Activated CD8-positive, alpha-beta memory T cell treated with anti-CD3 and anti-CD28 coated beads, Interleukin-2, amount 50 U/mL, for 1 hour (primary cell): Measurements from ENCODE around the gene ATP11A.

Experiments
- DNase-seq: peaks from one replicate; pipeline ENCODE4 v3.0.0-alpha.2; 2020; ENCODE audit errors: extremely low read depth

Gene ATP11A

DNA sequence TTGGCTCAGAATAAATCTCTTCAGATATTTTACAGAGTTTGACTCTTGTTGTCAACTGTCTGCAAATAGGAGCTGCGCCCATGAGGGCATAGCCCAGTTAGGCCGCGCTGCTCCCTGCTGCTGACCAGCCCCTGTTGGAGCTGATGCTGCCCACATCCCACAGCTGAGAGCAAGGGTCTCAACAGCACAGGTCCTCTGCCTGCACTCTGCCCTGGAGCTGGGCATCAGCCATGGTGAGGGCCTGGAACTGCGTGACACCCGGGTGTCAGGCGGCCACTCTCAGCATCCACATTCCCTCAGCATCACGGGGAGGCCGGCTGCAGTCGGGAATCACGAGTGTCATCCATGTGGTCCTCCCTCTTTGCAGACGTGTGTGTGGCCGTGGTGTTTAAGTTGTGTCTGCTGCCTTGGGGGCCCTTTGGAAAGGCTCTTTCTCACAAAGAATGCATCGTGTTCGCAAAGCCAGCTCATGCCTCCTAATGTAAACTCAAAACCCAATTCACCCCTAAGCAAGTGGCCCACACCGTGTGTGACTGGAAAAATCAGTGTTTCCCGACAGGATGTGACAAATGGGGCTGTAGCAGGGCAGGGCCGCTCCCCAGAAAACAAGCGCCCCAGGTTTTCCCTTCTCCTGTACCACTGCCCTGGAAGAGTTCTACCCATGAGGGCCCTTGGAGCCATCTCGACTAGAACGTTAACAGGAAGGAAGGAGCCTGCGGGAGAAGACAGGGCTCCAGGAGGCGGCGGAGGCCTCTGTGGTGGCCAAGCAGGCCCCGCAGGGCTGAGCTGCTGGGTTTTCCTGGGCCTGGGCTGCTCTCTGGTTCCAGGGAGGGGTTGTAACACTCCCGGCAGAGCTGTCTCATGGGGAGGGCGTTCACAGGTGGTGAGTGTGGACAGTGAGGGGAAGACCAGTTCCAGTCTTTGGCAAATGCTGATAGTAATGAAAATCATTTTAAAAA, 20.3 kb downstream of the ATP11A start:
- DNase-seq = no peak

DNA sequence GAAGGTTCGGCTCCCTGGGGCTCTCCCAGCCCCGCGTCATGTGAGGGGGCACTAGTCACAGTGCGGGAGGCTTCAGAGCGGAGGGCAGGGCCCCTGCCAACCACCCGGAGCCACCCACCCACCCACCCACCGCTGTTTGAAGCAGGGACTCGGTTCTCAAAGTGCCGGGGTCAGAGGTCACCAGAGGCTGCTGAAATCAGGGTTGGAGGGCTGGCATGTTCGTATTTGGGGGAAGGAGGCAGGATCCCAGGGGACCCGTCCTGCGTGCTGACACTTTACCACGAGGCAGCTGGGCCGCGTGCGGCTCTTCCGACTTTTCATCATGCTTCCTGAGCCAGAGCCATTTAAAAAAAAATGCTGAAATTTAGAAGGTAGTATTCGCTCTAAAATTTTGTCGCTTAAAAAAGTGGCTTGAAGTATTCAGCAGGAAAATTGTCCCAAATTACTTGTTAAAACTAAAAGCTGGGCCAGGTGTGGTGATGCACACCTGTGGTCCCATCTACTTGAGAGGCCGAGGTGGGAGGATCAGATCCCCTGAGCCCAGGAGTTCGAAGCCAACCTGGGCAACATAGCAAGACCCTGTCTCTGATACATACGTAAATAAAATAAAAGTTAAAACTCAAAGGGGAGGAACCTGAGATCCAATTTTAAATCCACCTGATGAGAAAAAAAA, 21.2 kb downstream of the ATP11A start:
- DNase-seq = no peak

DNA sequence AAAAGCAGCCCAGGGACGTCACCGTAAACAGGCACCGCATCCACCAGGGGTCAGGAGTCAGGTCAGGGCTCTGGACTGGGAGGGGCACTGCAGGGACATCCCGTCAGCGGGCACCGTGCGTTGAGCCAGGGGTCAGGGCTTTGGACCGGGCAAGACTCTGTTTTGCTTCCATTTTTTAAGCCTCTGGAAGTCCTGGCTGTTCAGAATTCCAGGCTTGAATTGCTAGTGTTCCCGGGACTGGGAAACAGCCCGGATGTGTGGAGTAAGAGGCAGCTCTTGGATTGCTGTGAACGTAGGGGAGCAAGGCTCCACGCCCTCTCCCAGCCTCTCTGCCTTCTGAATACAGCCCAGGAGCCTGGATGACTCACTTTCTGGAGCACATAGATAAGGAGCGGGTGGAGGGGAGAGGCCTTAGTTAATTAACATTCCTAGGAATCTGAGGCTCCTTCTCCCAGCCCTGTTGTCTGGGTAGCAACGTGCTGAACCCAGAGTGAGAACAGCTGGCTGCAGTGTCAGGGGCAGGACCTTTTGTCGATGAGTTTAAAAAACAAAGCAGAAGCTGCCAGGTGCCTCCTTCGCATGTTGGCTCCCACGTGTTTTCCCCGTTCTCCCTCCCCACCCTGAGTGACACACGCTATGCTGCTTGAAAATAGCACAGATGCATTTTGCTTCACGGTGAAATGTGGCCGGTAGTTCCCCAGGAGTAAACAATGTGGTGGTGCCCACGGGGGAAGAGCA, 21.9 kb downstream of the ATP11A start:
- DNase-seq = no peak

DNA sequence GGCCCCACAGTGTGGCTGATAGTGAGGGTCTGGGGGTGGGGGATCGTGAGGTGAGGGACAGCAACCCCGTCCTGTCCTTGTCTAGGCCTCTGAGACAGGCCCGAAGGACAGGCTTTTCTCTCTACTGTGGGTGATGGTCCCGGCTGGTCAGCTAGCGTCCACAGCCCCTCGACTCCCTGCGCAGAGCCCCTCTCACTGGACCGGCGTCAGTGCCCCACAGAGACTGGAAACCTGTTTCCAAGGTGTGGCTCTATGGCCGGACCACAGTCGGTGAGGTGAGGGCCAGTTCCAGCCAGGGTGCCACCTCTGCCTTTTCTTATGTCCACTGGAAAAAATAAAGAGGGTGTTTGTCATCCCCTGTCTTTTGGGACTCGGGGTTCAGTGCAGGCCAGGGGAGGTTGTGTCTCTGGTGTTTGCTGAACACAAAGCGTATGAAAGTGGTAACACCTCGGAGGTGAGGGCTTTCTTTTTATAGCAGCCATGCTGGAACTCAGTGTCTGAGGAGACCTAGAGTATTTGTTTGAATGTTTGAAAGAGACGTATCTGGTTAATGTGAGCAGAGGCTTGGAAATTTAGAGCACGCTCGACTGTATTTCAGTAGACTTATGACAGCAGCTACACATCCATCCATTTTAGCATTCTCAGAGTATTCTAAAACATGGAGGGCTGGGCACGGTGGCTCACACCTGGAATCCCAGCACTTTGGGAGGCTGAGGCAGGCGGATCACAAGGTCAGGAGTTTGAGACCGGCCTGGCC, 22.8 kb downstream of the ATP11A start:
- DNase-seq = no peak

DNA sequence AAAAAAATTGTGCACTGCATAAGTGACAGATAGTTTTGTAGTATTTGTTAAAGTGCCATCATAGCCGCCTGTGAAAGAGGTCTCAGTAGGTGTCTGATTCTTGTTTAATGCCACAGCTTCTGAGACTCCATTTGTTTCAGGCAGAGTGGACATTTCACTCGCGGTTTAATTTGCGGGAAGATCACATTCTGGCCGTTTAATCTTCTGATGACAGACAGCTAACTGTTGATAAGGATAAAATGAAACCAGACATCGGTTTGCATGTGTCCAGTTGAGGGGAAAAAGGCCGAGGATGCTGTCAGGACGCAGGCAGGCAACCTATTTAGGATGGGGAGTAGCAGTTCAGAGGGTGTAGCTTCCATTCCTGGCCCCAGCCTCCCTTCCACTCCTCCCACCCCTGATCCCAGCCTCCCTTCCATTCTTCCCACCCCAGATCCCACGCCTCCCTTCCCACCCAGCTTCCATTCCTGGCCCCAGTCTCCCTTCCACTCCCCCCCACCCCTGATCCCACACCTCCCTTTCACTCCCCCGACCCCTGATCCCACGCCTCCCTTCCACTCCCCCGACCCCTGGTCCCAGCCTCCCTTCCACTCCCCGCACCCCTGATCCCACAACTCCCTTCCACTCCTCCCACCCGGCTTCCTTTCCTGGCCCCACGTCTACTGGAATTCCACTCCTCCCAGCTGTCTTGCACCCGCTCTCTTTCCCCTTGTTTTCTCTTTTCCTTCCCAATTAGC, 23.8 kb downstream of the ATP11A start:
- DNase-seq = no peak

DNA sequence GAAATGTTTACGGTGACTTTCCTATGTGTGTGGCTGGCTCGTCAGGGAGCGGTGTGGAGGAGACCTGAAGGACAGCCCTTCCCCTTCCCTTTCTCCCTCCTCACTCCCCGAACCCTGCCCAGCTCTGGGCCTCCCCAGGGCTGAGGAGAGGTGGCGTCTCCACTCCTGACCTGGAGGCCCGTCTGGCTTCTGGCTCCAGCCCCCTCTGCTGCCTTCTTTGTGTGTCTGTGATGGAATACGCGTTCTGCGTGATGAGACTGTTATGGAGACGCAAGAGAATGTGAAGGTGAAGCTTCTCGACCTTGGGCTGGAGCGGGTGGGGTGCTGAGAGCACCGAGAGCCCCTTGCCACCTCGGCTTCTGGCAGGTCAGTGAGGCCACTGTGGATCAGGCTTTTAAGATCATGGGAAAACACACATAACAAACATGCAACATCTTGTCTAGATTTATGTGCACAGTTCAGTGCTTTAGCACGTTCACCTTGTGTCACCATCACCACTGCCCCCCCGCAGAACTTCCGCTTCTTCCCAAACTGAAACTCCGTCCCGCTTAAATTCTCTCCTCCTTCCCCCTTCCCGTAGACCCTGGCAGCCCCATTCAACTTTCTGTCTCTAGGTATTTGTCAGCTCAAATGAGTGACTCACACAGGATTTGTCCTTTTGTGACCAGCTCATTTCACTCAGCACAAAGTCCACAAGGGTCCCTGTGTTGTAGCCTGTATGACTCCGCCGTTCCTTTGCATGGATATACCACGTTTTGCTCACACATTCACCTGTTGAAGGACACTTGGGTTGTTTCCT, 24.7 kb downstream of the ATP11A start:
- no peak for DNase-seq

DNA sequence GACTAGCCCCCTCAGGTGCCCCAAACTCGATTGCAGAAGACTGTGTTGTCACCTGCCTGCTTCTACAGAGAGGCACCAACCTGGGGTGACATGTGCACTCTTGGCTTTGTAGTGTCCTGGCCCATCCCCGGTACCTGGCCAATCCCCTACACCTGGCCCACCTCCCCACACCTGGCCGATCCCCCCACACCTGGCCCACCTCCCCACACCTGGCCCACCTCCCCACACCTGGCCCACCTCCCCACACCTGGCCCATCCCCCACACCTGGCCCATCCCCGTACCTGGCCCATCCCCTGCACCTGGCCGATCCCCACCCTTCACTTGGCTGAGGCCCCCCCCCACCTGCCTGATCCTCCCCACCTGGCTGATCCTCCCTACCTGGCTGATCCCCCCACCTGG, 25.4 kb downstream of the ATP11A start:
- no peak for DNase-seq

DNA sequence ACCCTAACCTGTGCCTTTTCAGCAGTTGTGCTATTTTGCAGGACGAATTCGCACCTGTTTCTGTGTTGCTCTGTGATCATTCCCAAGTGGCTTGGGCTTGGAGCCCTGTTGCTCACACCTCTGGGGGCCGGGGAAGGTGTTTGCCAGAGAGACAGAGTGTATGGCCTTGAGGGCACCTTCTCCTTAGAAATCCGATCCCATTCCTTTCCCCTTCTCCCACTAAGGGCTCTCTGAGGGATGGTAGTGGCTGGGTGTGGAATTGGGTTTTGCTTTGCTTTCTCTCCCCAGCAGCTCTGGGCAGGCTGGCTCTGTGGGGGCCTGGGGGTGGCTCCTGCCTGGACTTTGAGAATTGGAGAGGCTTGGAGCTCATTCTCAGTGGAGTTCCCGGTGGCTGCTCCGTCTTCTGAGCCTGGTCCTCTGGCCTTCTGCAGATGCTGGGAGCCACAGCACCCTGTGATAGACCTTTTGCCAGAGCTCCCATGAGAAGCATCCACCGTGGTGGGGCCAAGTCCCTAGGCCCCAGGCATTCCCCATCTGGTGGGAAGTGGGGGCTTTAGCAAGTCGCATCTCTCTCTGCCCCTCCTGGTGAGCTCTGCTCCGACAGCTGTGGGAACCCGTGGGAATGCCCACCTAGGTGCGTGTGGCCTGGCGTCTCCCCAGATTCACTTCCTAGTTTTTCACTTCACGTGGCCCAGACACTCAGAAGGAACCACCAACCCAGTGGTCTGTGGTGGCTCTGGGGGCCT, 26.1 kb downstream of the ATP11A start:
- no peak for DNase-seq

DNA sequence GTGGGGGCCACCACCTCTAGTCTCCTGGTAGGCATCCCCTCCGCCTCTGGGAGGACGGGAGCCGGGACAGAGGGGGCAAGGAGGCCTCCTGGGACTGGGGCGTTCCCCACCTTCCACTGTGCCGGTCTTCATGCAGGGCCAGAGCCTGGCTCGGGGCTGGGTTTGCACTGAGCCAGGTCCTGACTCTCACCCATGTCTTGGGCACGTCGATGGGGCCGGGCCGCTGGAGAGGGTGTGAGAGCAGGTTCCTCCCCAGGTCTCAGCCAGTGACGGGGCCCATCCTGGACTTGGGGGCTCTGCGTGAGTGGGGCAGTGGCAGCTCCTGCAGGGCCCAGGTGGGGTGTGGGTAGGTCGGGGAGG, 26.6 kb downstream of the ATP11A start:
- no peak for DNase-seq

DNA sequence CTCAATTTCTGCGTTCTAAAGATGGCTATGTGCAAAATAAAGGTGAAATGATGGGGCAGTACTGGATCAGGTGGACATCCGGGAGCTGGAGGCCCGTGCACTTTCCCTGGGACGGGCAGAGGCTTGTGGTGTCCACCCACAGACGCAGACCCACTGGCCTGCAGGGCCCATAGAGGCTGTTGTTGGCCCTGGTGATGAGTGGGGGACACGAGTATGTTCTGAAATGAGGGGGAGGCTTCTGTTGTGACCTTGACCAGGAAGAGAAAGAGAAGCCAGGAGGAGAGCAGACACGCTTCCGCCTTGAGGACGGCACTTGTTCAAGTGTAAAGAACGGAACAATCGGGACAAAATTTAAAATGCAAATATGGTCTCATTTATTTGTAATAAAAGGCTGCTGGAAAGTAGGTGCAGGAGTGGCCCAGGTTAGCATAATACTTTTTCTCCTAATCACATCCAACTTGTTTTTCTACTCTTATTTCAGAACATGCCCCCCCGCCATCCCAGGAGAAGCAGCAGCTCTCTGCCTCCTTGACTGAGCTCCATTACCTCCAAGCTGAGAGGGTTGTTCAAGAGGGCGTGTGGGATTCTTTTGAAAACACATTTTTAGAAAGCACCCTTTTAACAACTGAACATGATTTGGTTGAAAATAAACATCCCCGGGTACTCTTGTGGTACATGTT, 27.1 kb downstream of the ATP11A start:
- no peak for DNase-seq

DNA sequence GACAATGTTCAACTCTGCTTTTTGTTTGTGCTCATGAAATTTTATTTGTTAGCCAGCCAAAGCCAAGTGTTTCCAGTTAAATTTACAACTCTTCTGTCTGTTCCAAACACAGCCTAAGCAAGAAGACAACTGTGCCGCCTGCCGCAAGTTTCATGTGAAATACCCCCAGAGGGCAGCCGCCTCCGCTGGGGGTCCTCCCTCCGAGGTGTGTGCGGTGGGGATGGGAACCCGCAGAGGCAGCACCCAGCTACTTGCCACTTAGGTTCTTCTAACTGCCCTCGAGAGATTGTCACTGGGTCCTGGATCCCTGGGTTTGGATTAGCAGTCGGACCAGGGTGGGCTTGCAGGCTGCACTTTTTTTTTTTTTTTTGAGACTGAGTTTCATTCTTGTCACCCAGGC, 28.5 kb downstream of the ATP11A start:
- no peak for DNase-seq

DNA sequence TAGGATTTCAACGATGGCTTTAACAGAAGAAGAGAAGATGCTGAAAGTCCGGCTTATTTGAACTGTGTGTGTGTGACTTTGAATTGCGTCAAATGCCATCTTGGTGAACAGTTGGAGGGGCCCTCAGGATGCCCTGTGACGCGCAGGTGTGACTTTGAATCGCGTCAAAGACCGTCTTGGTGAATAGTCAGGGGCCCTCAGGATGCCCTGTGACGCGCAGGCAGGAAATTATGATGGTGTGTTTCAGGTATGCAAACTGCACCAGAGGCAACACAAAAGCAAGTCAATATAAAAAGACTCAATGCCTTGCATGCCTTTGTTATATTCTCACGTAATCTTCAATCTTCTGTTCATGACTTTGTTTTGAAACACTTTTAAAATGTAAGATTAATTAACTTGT, 29.2 kb downstream of the ATP11A start:
- no peak for DNase-seq

DNA sequence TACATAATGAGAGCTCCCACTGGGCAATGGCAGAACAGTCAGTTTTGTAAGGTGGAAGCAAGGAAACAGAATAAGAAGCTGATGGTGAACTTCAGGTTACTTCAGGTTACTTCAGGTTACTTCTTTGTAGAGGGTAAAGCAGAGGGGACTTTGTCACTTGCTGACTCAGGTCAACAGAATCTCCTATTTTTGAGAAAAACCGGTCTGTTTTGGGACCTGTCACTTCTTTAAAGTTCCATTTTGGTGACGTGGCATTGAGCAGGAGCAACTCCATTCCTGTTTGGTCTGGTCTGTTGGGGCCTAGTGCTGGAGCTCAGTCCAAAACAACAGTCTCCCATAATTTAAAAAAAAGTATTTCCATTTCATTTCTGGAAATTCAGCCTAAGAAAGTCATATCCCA, 29.7 kb downstream of the ATP11A start:
- DNase-seq = no peak

DNA sequence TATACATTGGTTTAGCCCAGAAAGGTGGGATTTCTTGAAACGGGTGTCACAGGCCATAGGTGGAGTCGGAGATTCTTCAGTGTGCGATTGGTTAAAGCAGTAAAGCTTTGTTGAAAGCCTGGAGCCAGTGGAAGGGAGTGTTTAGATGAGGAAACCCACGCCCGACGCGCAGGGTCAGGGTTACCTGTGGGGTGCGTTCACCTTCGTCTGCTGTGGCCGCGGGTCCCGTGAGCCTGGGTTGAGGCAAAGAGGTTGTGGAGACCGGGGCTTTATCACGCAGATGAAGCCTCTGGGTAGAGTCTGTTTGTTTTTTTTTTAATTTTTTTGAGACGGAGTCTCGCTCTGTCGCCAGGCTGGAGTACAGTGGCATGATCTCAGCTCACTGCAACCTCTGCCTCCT, 30.4 kb downstream of the ATP11A start:
- DNase-seq = no peak

DNA sequence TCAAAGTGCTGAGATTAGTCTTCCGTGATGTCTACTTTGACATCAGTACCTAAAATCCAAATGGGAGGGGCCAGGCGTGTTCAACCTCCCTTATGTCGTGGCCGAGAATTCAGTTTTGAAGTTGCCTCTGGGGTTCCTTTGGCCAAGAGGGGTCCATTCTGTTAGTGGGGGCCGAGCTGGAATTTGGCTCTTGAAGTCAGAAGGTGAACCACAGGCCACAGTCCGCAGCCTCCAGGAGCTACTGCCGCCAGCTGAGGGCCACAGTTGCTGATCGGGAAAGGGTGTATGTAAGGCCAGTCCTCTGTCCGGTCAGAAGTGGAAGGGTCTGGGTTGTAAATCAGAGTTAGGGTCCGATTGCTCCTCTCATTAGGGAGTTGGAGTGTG, 31.0 kb downstream of the ATP11A start:
- no peak for DNase-seq

DNA sequence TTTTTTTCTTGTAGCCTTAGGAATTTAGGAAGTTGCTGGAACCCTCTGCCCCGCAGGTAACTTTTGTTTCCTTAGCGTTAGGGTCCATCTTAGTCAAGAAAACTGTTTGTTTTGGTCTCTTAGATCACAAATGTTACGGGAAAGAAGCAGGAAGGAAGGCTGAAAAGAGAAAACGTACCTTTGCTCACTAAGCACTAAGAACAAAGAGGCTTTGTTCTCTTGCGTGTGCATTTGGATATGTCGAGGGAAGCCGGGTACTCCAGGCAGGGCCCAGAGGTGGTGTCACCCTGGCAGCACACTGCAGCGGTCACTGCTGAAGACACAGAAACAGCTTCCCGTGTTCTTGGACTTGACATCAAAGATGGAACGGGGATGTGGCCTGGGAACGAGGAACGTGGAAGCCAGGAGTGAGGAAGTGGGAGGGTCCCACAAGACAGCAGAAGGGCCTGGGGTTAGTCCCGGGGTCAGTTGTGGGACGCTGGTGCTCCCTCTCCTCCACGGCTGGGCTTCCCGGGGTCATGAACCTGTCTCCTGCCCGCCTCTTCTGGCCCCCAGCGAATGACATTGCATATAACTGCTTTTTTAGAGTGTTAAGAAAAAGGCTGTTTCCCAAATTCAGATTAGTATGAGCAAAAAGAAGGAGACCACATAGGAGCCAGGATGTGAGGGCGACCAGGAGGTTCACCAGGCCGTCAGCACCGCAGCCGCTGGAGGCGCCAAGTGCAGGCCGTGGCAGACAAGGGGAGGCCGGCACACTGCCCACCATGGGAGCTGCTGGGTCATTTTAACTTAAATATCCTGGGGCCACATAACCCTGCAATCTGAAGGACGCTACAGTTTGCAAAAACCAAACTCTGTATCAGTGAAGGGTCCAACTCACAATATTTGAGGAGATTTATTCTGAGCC, 31.6 kb downstream of the ATP11A start:
- DNase-seq = no peak

DNA sequence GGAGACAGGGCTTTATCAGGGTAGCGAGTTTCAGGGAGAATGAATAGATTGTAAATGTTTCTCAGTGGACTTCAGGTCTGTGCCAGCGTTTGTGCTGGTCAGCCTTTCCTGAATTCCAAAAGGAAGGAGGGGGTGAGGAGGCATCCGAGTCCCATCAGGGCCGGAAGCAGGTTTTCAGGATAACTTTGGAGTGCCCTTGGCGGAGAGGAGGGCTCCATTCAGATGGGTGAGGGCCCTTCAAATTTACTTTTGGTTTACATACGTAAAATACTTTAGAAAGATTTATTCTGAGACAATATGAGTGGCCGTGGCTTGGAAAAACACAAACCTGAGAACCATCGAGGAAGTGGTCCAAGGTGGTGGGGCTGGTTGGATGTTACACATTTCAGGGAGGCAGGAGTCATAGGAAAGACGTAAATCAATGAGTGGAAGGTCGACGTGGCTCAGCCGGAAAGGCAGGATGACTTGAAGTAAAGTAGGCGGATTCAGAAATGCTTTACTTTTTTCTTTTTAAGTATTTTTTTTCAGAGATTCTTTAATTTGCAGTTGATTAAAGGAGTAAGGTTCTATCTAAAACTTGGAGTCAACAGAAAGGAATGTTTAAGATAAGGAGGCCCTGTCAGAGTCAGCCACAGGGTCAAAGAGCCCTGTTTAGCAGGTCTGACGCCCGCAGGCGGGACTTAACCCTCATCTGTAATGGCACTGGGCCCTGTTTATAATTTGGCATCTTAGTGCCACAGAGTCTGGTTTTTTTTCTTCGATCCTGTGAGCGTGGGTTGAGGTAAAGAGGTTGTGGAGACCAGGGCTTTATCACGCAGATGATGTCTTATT, 32.8 kb downstream of the ATP11A start:
- no peak for DNase-seq
